HG02973 (cell line): ENCODE results near the gene LRRTM4.
"Not testable (repeated sequence)": the region's sequence is repeated elsewhere in the genome, so short reads cannot be mapped to it uniquely, and the experiment has no call there.

ENCODE experiments used
- ATAC-seq: cut with Tn5 transposase; IDR thresholded peaks from one replicate; pipeline ENCODE4 v1.9.1; 2021; ENCODE audit warnings: moderate library complexity; ENCODE audit not compliant: unreplicated experiment

LRRTM4 gene

DNA sequence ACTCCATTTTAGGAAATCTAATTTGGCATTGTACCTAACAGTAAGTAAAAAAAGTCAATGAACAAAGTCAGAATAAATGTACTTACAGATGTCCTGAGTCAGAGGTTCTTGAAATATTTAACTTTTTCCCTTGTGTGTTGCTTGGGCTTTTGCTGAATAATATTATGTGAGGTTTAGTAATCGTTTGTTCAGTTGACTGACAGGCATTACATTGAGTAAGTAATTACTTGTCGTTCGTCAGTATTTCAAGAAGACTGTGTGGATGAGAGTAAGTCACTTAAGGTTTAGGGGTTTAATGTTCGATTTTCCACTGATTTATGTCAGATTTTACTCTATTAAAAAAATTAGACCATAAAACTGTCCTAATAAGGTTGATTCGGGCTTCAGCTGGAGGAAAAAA, 342.9 kb downstream of the LRRTM4 start:
- ATAC-seq: no peak

DNA sequence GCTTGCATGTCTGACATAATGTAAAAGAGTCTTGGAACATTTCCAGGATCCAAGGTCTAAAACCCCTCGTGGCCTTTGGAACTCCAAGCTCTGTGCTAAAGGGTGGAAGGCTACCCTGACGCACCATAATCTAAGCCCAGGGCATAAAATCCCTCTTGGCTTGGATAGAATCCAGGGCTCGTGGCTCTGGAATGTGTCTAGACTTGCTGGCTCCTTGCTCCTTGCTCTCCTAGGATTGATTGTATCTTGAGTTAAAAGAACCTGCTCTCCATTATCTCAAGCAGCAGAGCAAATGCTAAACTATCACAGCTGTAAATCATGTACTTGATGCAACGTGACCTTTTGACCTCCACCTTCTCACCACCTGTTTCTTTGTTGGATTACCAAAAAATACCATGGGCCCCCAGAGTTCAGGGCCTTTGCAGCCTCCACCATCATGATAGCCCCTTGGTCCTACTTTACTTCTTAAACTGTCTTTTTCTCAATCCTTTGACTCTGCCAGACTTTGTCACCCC, 346.9 kb downstream of the LRRTM4 start:
- not testable (repeated sequence) for ATAC-seq

DNA sequence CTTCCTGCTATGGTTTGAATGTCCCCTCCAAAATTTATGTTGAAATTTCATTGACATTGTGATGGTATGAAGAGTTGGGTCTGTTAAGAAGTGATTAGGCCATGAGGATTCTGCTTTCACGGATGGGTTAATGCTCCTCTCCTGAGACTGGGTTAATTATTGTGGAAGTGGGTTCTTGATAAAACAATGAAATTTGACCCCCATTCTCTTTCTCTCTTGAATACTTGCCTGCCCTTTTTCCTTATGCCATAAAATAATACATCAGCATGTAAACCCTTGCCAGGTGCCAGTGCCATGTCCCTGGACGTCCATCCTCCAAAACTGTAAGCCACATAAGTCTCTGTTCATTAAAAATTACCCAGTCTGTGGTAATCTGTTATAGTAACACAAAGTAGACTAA, 352.8 kb downstream of the LRRTM4 start:
- ATAC-seq: no peak

DNA sequence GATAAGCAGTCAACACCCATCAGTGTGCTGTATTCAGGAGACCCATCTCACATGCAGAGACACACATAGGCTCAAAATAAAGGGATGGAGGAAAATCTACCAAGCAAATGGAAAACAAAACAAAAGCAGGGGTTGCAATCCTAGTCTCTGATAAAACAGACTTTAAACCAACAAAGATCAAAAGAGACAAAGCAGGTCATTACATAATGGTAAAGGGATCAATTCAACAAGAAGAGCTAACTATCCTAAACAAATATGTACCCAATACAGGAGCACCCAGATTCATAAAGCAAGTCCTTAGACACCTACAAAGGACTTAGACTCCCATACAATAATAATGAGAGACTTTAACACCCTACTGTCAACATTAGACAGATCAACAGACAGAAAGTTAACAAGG, 358.2 kb downstream of the LRRTM4 start:
- not testable (repeated sequence) for ATAC-seq

DNA sequence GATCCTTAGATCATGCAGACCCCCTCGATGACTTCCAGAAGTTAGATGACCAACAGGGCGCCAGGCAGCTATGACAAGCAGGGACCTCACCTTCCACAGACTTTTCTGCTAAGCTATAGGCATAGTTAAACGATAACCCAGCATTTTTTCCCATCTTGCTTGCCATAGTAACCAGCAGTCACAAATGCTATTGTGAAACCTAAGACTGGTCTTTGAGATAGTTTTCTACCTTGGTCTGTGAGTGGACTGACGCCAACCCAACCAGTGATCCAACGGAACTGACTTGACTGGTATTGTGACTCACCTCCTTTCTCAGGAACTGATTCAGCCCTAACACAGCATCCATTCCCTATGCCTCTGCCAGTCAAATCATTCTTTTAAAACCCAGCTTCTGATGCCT, 361.2 kb downstream of the LRRTM4 start:
- ATAC-seq: no peak

DNA sequence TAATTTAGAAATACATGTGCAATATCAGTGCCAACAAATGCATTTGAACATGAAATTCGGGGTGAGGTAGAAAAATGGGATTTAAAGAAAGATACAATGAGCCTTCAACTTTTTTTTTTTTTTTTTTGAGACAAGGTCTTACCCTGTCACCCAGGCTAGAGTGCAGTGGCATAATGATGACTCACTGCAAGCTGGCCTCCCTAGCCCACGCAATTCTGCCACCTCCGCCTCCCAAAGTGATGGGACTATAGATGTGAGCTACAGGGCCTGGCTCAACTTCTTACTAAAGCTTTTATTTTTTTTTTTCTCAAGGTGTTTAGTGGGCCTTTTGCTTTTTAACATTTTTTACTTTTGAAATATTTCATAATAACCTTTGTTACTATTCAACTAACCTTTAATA, 365.6 kb downstream of the LRRTM4 start:
- no peak for ATAC-seq

DNA sequence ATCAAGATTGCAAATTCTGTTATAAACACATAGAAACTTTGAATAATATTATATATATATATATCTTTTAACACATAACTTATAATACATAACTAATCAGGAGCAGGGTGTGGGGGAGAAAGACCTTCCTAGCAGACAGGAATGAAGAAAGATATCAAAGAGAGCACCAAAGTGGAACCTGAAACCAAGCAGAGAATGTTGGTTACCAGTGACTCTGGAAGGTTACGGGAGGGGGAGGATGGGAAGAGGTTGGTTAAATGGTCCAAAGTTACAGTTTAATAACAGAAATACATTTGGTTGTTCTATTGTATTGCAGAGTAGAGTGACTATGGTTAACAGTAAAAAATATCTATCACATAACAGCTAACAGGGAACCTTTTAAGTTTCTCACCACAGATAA, 366.7 kb downstream of the LRRTM4 start:
- ATAC-seq: no peak

DNA sequence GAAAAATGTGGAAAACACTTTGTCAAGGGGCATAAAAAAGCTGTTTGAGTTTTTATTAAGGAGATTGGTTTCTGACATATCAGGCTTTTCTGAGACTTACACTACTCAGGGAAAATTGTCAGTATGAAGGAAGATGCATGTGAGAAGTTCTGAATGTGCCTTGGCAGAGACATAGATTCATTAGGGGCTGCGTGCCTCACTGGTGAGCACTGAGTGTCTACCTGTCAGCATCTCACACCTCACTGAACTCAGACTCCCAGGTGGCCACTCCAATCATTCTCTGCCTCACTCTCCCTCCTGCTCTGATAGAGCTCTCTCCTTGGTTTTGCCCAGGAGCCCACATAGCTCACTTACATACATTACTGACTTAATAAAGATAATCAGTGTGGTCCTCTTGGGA, 372.6 kb downstream of the LRRTM4 start:
- ATAC-seq: no peak

DNA sequence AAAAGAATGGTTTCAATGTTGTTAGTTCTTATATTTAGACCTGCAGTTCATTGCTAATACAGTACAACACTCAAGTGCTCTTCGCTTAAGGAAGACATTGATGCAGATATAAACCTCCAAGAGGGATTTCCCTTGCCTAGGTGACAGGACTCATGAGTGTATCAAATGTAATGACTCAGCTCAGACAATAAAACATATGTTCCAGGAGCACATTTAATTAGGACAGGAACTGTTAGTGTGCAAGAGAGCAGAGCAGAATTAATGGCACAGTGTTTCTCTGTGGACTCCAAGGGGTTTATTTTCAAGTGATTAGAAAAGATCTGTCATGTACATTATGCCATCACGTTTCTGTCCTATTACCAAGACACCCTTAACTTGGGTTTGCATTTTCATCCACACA, 375.0 kb downstream of the LRRTM4 start:
- ATAC-seq: no peak

DNA sequence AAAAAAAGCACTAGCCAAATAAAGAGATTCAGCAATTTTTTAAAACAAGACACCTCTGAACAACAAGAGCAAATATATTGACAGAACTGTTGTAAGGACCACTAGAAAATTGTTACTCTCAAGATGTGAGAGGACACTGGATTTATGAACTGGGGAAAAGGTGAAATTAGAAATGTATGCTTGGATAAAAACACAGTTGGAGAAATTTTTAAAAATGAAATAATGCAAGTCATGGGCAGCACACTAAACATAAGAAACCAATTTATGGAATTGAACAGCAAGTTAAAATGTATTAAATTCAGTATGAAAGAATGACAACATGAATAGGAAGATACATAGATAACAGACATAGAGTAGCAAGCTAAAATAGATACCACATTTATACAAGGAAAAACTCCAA, 377.4 kb downstream of the LRRTM4 start:
- ATAC-seq: no peak

DNA sequence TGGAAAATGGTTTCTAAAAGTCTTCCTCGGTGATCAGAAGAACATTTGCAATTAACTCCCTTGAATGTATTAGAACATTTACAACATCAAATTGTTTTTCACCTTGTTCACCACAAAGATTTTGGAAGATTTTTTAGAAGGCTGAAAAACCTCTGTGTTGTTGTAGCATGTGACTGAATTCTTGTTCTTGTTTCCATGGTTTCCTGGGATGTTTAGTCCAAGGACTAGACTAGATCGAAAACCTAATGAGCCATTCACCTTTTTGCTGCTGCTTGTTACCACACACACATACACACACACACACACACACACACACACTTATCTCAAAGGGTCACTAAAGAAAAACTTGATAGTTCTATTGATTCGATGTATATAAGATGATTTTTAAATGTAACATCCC, 380.0 kb downstream of the LRRTM4 start:
- ATAC-seq: no peak

DNA sequence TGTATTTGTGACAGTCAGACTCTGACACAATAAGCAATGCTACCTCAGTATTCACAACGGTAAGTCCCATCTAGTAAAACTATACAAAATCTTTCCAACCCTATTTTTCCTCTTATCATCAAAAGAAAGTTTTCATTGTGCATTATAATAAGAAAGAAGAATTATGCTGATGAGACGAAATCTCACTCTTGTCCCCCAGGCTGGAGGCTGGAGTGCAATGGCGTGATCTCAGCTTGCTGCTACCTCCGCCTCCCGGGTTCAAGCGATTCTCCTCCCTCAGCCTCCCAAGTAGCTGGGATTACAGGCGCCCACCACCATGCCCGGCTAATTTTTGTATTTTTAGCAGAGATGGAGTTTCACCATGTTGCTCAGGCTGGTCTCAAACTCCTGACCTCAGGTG, 393.7 kb downstream of the LRRTM4 start:
- not testable (repeated sequence) for ATAC-seq

DNA sequence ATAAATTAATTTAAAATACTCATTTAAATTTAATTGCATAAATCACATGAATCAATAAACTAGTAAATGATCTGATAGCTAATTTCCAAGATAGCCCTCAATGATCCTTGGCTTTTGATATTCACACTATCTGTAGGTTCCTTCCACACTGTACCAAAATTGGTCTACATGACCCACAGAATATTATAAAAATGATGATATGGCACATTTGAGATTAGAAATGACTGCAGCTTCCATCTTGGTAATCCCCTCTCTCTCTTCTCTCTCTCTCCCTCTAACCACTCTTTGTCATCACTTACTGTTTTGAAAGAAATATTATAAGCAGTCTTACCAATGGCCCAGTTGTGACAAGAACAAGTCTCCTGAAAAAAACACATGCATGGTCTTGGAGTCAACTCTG, 394.8 kb downstream of the LRRTM4 start:
- no peak for ATAC-seq

DNA sequence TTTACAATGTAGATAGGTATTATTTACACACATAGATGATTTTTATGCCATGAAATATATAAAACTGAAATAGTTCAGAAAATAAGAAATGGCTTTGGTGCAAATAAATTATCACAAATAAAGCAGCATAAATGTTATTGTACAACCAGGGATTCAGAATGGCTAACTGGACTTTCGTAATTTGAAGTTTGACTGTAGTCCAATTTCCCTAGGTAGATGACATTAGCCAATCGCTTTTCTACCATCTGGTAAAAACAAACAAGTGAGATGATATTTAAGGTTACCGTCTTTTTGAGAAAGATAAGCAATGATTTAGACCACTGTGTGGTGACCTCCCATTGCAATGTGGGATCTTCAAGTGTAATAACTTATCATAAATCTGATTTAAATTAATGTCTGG, 400.7 kb downstream of the LRRTM4 start:
- ATAC-seq: no peak

DNA sequence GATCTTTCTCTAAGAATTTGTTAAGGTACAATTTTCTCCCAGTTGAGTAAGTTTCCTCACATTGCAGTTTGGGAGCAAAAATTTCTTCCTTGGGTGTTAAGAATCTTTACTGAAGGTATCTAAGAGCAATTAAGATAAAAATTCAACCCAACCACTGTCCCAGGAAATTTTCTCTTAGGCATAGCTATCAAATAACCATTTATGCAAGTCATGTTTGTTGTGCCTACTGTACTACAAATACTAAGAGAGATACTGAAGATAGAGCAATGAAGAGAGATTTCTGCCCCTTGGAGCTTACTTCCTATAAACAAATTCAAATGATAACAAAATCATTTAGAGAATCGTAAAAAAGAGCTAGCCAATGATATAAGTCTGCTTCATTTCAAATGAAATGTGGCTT, 402.8 kb downstream of the LRRTM4 start:
- no peak for ATAC-seq

DNA sequence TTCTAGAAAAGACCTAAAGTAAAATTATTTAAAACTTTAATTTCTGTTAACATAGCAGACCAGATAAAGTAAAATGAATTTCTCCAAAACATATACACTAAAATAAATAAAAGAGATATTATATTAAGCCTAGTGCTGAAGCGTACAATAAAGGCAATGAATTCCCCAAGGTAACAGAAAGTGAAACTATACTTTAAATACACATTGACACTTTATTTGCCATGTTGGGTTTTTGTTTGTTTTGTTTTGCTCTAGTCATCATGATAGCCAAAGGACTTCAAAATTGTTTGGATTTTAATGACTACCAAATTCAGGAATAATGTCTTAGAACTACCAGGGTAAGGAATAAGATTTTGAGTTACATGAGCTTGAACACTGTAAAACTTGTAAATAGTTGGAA, 413.3 kb downstream of the LRRTM4 start:
- no peak for ATAC-seq

DNA sequence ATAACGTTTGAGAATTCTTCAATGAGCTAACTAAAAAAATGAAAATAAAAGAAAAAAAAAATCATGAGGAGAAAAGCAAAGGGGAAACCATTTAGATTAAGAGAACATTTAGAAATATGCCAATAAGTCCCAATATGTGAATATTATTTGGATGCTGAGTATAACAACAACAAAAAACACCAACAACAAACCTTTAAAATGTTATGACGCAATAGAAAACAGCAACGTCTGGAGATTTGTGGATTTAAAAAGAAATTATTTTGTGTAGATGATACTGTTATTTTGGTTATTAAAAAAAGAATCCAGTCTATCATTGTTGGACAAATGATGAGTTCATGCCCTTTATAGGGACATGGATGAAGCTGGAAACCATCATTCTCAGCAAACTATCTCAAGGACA, 417.2 kb downstream of the LRRTM4 start:
- ATAC-seq: no peak

DNA sequence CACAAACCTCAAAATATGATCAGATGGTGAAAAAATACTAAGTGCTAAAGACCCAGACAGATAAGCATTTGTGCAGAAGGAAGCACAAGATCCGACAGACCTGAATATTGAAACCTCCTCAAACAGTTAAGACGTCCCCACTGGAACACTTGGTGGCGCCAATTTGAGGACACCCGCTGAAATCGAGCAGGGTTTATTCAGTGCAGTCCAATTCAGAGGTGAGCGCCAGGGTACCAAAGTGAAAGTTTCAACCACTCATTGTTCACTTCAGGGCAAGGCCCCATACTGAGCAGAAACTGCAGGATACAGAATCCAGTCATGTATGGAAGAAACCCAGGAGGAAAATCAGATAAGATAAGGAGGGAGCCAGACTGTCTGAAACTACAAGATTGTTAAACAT, 417.6 kb downstream of the LRRTM4 start:
- ATAC-seq: no peak

DNA sequence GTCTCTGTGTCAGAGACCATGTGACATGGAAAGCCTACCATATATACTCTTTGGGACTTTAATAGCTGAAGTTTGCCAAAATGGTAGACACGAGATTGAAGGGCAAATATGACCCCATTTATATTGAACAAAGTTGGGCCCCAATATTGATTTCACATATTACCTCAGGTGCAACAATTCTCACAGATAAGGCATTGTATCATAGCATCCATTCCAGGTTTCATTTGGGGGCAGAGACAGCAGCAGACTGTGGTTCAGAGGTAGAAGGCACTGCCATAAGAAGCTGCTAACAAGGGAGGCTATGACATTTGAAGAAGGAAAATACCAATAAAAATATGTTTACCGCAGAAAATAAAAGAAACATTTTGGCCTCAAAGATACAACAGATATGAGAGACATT, 419.2 kb downstream of the LRRTM4 start:
- no peak for ATAC-seq

DNA sequence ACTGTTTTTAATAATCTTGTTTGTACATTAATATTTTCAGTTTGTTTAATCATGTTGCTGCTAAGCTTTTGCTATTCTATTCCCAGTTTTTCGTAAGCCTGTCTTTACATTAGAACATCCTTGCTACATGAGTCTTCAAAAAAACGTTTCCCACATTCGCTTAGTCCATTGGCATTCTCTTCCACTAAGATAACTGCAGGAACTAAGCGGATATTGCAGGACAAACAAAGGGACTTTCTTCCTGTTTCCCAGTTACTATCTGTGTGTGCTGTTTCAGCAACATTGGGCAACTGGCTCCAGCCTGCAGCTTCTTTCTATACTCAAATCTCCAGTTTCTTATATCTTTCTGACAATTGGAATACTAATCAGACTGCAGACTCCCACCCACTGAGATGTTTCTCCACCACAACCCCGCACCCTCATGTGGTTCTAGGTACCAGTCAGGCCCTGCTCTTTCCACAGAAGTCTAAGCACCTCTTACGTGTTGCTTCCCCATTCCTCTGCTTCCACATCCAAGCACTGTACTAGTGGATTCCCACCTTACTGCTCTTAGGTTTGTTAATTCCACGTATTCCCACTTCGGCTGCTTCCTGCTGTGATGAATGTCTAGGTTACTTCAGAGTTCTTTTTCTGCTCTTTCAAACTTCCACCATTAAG, 420.3 kb downstream of the LRRTM4 start:
- no peak for ATAC-seq

DNA sequence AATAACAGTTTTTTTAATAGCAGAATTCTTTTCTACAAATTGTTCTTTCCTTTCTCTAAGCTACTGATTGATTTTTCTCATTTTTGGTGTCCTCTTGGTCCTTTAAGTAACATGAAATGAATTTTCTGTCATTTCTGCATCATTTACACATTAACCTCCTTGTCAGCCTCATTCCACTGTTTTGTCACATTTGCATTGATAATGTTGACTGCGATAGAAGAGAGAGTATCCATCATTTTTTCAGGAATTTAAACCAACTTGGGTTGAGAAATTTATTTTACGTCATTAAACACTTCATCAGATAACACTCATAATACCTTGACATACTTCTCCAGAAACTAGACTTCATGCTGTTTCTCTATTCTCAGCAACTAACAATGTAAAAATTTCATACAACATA, 422.2 kb downstream of the LRRTM4 start:
- no peak for ATAC-seq

DNA sequence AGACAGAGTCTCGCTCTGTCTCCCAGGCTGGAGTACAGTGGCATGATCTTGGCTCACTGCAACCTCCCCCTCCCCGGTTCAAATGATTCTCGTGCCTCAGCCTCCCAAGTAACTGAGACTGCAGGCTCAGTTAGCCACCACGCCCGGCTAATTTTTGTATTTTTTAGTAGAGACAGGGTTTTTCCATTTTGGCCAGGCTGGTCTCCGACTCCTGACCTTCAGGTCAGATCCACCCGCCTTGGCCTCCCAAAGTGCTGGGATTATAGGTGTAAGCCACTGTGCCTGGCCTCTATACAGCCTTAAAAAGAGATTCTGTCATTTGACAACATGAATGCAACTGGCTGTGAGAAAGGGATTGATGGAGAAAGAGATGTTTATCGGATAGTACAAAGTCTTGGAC, 426.7 kb downstream of the LRRTM4 start:
- not testable (repeated sequence) for ATAC-seq

DNA sequence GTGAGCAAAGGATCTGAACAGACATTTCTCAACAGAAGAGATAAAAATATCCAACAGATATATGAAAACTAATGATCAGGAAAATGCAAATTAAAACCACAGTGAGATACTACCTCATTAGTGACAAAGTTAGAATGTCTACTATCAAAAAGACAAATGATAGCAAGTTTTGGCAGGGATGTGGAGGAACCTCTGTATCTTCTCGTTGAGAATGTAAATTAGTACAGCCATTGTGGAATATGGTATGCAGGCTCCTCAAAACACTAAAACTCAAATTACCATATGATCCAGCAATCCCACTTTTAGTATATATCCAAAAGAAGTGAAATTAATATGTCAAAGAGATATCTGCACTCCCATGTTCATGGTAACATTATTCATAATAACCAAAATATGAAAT, 427.1 kb downstream of the LRRTM4 start:
- no peak for ATAC-seq
